ENCODE data around the gene KIF2A. TPM values are rescaled to one million over a fixed set of nuclear protein-coding genes. Genes with fewer than 3 reads are reported as not detected.
"Not testable (repeated sequence)": the region's sequence is repeated elsewhere in the genome, so short reads cannot be mapped to it uniquely, and the experiment has no call there.

KIF2A gene
- total RNA-seq, 1 experiment from 2014 or later, result 86.1 TPM

GRCh38 chr5:62291829-62292228 lies 14.2 kb upstream of the KIF2A start:
- H2BK120ac ChIP-seq (ENCODE audit: low read depth, low read length, poor library complexity, severe bottlenecking); H3K23me2 ChIP-seq (ENCODE audit: insufficient read length, low read depth, low read length, poor library complexity, severe bottlenecking); H4K20me1 ChIP-seq (ENCODE audit: control insufficient read depth, insufficient read depth, insufficient read length); H3K27ac Mint-ChIP-seq; H3K14ac ChIP-seq (ENCODE audit: insufficient read depth, low read length); H3K18ac ChIP-seq (ENCODE audit: insufficient read length, low read depth, low read length); H3K79me1 ChIP-seq (ENCODE audit: insufficient read depth, low read depth, low read length, poor library complexity, severe bottlenecking); H3K36me3 Mint-ChIP-seq (ENCODE audit: insufficient read depth in 1 of 3, low read depth in 3 of 3); H3K4me1 ChIP-seq (ENCODE audit: insufficient read depth, low read length); H4K8ac ChIP-seq (replicated peaks; ENCODE audit: insufficient read length, low read depth, low read length); H3K9ac ChIP-seq (ENCODE audit: extremely low read depth, insufficient read length, low read length); H3T11ph ChIP-seq (ENCODE audit: low read length); H2BK20ac ChIP-seq (ENCODE audit: low read depth, low read length, poor library complexity, severe bottlenecking); H4K5ac ChIP-seq (ENCODE audit: insufficient read length, low read depth, low read length); H2BK15ac ChIP-seq (ENCODE audit: low read depth, low read length); H3K4me2 ChIP-seq (ENCODE audit: insufficient read depth, insufficient read length, low read length); H3K23ac ChIP-seq (ENCODE audit: insufficient read length, low read depth, low read length); H2BK12ac ChIP-seq (ENCODE audit: insufficient read length, low read depth, low read length); H2AFZ ChIP-seq (ENCODE audit: low read length); H3K4me1 Mint-ChIP-seq; H3K4ac ChIP-seq (ENCODE audit: low read depth, low read length); H3K27ac ChIP-seq (ENCODE audit: insufficient read length, low read depth, low read length); H2BK5ac ChIP-seq (ENCODE audit: insufficient read length, low read length); H3K27me3 ChIP-seq (ENCODE audit: insufficient read depth, low read length); H3K4me3 Mint-ChIP-seq; H3K79me2 ChIP-seq (ENCODE audit: insufficient read depth, low read length); H3K56ac ChIP-seq (ENCODE audit: insufficient read length, low read depth, low read length); H2AK5ac ChIP-seq (ENCODE audit: insufficient read length, low read length); H4K91ac ChIP-seq (ENCODE audit: insufficient read length, low read depth, low read length); H3K9me3 ChIP-seq (ENCODE audit: control insufficient read depth, low read depth, low read length): not testable (repeated sequence)
- peaks cover 38% of the 10 kb centered on the region for H3K27me3 Mint-ChIP-seq (ENCODE audit: low read depth)
- peak; percentile 84 for DNase-seq
- TF ChIP-seq, protein P1, sequence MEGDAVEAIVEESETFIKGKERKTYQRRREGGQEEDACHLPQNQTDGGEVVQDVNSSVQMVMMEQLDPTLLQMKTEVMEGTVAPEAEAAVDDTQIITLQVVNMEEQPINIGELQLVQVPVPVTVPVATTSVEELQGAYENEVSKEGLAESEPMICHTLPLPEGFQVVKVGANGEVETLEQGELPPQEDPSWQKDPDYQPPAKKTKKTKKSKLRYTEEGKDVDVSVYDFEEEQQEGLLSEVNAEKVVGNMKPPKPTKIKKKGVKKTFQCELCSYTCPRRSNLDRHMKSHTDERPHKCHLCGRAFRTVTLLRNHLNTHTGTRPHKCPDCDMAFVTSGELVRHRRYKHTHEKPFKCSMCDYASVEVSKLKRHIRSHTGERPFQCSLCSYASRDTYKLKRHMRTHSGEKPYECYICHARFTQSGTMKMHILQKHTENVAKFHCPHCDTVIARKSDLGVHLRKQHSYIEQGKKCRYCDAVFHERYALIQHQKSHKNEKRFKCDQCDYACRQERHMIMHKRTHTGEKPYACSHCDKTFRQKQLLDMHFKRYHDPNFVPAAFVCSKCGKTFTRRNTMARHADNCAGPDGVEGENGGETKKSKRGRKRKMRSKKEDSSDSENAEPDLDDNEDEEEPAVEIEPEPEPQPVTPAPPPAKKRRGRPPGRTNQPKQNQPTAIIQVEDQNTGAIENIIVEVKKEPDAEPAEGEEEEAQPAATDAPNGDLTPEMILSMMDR (conservative IDR thresholded peaks at IDR 0.05), result peak; percentile 45; the same call in 2 of the 3 replicates
- H3K9me3 Mint-ChIP-seq, result peaks cover 7 to 15% of the 10 kb centered on the region in 2 experiments
- WGBS (ENCODE audit: extremely low coverage, insufficient read length, low lambda C conversion rate), result no CpG with 5 or more reads among the region's 11 CpGs

Measured in H9 (cell line).